GM19463 (cell line): Measurements from ENCODE around the gene SALL4.
"Not testable (repeated sequence)": the region's sequence is repeated elsewhere in the genome, so short reads cannot be mapped to it uniquely, and the experiment has no call there.

Source experiments
- ATAC-seq: cut with Tn5 transposase; IDR thresholded peaks from one replicate; pipeline ENCODE4 v1.9.1; 2021; ENCODE audit warnings: mild to moderate bottlenecking, moderate library complexity; ENCODE audit not compliant: unreplicated experiment

Gene SALL4

DNA sequence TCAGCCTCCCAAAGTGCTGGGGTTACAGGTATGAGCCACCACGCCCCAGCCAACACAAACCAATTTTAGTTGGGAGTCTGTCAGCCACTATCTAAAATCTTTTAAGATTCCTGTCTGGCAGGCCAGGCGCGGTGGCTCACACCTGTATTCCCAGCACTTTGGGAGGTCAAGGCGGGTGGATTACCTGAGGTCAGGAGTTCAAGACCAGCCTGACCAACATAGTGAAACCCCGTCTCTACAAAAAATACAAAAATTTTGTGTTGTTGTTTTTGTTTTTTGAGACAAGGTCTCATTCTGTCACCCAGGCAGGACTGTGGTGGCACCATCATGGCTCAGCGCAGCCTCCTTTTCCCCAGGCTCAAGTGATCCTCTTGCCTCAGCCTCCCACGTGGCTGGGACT, 62.0 kb downstream of the SALL4 start:
- not testable (repeated sequence) for ATAC-seq

DNA sequence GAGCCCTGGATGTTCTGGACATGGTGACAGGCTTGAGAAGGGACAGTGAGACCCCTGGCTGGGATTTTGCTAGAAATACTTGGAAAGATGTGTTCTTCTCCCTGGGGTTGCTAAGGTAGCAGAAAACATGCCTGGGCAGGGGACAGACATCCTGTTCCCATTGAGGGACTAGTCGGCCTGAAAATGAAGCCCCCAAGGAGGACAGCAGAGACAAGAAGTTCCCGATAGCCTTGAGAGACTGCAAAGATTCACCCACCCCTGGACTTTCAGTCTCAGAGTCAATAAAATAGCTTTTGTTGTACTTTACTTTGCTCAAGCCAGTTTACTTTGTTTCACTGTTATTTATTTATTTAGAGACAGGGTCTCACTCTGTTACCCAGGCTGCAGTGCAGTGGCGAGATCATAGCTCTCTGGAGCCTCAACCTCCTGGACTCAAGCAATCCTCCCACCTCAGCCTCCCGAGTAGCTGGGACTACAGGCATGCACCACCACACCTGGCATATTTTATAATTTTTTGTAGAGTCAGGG, 62.5 kb downstream of the SALL4 start:
- ATAC-seq = no peak

DNA sequence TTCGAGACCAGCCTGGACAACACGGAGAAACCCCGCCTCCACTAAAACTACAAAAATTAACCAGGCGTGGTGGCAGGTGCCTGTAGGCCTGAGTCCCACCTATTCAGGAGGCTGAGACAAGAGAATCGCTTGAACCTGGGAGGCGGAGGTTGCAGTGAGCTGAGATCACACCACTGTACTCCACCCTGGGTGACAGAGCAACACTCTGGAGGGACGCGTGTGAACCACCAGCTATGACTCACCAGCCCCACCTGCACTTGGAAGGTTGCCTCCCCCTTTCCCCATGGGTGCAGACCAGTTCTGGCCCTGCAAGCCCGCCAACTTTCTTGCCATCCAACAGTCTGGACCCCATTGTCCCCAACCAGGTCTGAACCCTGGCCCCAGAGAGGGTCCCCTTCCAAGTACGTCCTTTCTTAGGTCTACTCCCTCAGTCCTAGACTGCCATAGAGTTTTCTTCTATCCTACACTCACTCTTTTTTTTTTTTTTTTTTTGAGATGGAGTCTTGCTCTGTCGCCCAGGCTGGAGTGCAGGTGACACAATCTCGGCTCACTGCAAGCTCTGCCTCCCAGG, 63.4 kb downstream of the SALL4 start:
- ATAC-seq = no peak

DNA sequence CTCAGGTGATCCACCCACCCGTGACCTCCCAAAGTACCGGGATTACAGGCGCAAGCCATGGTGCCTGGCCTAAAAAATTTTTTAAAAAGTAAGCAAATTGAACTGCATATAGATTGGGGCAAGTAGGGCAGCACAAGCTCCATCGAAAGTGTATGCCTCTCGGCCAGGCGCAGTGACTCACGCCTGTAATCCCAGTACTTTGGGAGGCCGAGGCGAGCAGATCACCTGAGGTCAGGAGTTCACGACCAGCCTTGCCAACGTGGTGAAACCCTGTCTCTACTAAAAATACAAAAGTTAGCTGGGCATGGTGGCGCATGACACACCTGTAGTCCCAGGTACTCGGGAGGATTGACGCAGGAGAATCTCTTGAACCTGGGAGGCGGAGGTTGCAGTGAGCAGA, 64.1 kb downstream of the SALL4 start:
- ATAC-seq = not testable (repeated sequence)

DNA sequence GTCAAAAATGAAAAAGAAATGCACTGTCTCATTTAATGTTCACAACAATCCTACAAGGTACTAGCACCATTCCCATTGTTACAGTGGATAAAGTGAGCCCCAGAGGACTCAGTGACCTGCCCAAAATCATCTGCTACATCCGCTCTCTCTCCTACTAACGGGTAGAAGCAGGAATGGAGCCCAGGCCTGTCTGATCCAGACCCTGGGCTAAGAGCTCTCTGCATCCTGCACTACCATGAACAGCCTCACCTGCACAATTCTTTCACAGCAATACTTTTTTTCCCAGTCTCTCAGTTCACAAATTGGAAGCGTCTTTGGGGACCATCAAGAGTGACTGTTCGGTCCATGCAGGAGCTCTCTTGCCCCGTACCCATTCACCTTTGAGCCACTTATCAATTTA, 65.4 kb downstream of the SALL4 start:
- no peak for ATAC-seq

DNA sequence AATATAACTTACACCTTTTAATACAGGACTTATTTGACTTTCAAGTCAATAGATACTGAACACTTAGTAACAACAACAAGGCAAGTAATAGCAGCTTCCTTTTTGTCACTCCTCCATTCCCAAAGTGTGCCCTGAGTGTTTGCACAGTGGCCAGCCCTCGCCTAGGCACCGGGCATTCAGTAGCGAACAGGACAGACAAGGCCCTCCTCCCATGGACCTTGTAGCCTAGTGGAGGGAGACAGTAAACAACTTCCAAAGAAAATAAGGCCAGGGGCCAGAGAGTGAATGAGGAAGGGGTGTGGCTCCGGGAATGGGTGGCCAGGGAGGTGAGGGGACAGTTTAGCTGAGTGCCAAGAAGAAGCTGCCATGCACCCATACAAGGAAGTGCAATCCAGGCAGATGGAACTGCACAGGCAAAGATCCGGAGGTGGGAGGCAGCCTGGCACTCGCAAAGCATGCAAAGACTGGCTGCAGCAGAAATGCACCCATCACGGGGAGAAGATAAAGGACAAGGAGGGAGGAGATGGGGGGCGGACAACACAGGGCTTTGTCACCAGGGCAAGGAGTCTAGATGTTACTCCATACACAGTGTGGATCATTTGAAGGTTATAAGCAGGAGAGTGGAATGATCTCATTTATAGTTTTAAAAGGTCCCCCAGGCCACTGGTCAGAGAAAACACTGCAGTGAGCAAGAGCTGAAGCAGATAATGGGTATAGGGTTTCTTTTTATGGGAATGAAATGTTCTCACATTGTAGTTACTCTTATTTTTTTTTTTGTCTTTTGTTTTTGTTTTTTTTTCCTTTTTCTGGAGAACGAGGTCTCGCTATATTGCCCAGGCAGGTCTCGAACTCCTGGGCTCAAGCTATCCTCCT, 66.4 kb downstream of the SALL4 start:
- no peak for ATAC-seq

DNA sequence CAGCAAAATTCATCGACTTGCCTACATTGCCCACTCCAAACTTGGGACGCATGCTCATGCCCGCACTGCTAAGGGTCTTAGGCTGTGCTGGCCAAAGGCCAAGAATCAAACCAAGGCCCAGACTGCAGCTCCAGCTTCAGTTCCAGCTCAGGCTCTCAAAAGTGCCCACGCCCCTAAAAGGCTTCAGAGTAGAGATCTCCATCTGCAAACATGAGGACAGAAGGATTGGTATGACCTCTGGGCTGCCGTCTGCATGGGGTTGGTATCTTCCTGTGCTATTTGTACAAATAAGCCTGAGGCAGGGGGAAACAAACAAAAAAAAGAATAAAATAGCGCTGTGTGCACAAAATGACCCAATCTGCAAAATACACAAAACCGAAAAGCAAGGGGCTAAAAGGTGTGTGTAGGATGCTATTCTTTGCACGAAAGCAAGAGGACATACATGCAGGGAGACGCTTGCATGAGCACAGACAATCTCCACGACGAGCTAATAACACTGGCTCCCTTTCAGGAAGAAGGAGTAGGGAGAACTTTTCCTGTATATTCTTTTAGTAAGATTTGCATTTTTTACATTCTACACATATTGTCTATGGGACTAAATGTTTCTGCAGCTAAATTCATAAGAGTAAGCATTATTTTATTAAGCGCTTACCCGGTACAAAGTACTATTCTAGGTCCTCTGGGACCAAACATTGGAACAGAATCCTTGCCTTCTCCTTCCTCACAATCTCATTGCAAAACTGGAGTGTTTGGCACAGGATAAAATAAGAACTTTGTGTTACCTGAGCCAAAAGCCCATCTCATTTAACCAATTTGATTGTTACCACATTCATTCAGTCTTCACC, 67.2 kb downstream of the SALL4 start:
- no peak for ATAC-seq

DNA sequence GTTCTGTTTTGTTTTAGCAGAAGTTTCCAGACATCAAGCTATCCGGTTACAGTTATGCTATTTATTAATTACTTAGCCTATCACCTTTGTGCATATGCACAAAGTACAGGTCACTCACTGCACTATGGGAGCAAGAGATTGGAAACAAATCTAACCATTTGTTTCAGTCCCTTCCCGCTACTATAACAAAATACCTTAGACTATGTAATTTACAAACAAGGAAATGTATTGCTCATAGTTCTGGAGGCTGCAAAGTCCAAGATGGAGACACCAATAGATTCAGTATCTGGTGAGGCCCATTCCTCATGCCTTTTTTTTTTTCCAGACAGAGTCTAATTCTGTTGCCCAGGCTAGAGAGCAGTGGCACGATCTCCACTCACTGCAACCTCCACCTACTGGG, 69.3 kb downstream of the SALL4 start:
- no peak for ATAC-seq
